ENCODE results near the gene ABCG8.

GRCh38 chr2:43852196-43852730, 13.5 kb downstream of the ABCG8 start:
- TF ChIP-seq PRDM15 (CRISPR knock-in tag; IDR thresholded peaks at IDR 0.05): no peak
- no peak for TF ChIP-seq POLR2A (IDR thresholded peaks at IDR 0.05; ENCODE audit: low read depth, low read length)
- no peak for TF ChIP-seq CTCF (IDR thresholded peaks at IDR 0.05 in 2 of 3, conservative IDR thresholded peaks at IDR 0.05 in 1 of 3; ENCODE audit: control insufficient read depth in 2 of 3, extremely low read depth in 1 of 3, insufficient read depth in 1 of 3, low read depth in 3 of 3, low read length in 3 of 3)
- no peak for TF ChIP-seq ZBED1 (IDR thresholded peaks at IDR 0.05; ENCODE audit: borderline replicate concordance)
- no peak for TF ChIP-seq ATF3 (IDR thresholded peaks at IDR 0.05; ENCODE audit: borderline replicate concordance, extremely low read depth, low read depth, low read length)
- no peak for TF ChIP-seq KDM1A (IDR thresholded peaks at IDR 0.05; ENCODE audit: borderline replicate concordance)
- no peak for TF ChIP-seq HCFC1 (IDR thresholded peaks at IDR 0.05; ENCODE audit: low read length)
- no peak for TF ChIP-seq NBN (IDR thresholded peaks at IDR 0.05)
- TF ChIP-seq SREBF2 (IDR thresholded peaks at IDR 0.05; ENCODE audit: low read length): no peak
- TF ChIP-seq E2F4 (IDR thresholded peaks at IDR 0.05; ENCODE audit: low read depth, low read length): no peak
